K562 (cell line): ENCODE data around the gene MEIS2. TPM values are rescaled to one million over a fixed set of nuclear protein-coding genes. Genes with fewer than 3 reads are reported as not detected.

Experiments used
- ATAC-seq: fragments of 200-7000 bp; cut with Tn5 transposase; 3 replicates; pipeline ENCODE4 v1.9.1; 2020; ENCODE audit warnings: moderate library complexity
- BruUV-seq: library from RNA; stranded (reverse); fragments of 400-500 nt; replicated peaks from 2 replicates; lab custom pipeline; 2021; lab: Mats Ljungman, UMichigan
- CTCF ChIA-PET: fragments of 300-600 bp; formaldehyde crosslinking; extraction: SDS; loops from one replicate; lab custom pipeline; 2021; ENCODE audit warnings: low intra/inter-chr PET ratio; lab: Yijun Ruan, JAX
- POLR2A ChIA-PET: fragments of 300-600, 350-650 bp; sonication (Branson Sonifier 250); formaldehyde crosslinking; extraction: SDS; loops from one replicate; lab custom pipeline; 2021; ENCODE audit warnings: antibody characterized with exemption, inconsistent platforms; lab: Yijun Ruan, JAX
- DNase-seq, 4 experiments: peaks; one replicate each; pipeline versions ENCODE4 v3.0.0 to v3.0.0-alpha.2; 2011 to 2018; ENCODE audit warnings: low spot score in 3 of 4, mixed read lengths in 3 of 4; ENCODE audit errors: extremely low read depth in 1 of 4
- FAIRE-seq: peaks from 2 replicates; lab custom pipeline; 2011; peaks lifted over from hg19 to GRCh38; lab: Jason Lieb, UNC
- H2AFZ ChIP-seq: 2 replicates; pipeline ENCODE4 v1.6.0; 2011; ENCODE audit warnings: low read depth, low read length, control low read depth, inconsistent platforms
- H3K27ac ChIP-seq: fragments of 200-600 bp; 3 replicates; pipeline ENCODE4 v1.8.0; 2011; ENCODE audit warnings: low read depth, mild to moderate bottlenecking, control low read depth, inconsistent platforms, low read length, moderate library complexity, mixed read lengths; ENCODE audit errors: extremely low read depth
- H3K27me3 ChIP-seq, 2 experiments: fragments of 300-600 bp in 1 of 2; 2 replicates in 1 of 2; 3 replicates in 1 of 2; pipeline versions ENCODE4 v1.6.0 to v1.8.0; 2011; ENCODE audit warnings: inconsistent platforms in 2 of 2, low read length in 2 of 2, mild to moderate bottlenecking in 1 of 2, mixed read lengths in 1 of 2, moderate library complexity in 1 of 2; ENCODE audit not compliant: control insufficient read depth in 2 of 2, insufficient read depth in 2 of 2
- H3K36me3 ChIP-seq: fragments of 300-600 bp; 3 replicates; pipeline ENCODE4 v1.8.0; 2011; ENCODE audit warnings: mild to moderate bottlenecking, low read length, inconsistent platforms; ENCODE audit not compliant: control insufficient read depth, insufficient read depth
- H3K4me1 ChIP-seq, 2 experiments: fragments of 200-600 bp in 1 of 2; replicated peaks in 1 of 2; 2 replicates in 1 of 2; 3 replicates in 1 of 2; pipeline versions ENCODE4 v1.5.1 to v1.8.0; 2011; ENCODE audit warnings: inconsistent platforms in 2 of 2, low read length in 2 of 2, mild to moderate bottlenecking in 1 of 2, mixed read lengths in 1 of 2, moderate library complexity in 1 of 2; ENCODE audit not compliant: control insufficient read depth in 2 of 2, insufficient read depth in 2 of 2
- H3K4me2 ChIP-seq: 2 replicates; pipeline ENCODE4 v1.6.1; 2011; ENCODE audit warnings: low read length, control low read depth, inconsistent platforms, mixed read lengths; ENCODE audit not compliant: insufficient read depth
- H3K4me3 ChIP-seq: fragments of 200-600 bp; sonication (generic), shearing (Covaris generic); 2 replicates; pipeline ENCODE4 v1.5.1; 2016; ENCODE audit warnings: control low read depth, inconsistent platforms
- H3K79me2 ChIP-seq: fragments of 200-600 bp; 3 replicates; pipeline ENCODE4 v1.8.0; 2011; ENCODE audit warnings: low read length, inconsistent platforms; ENCODE audit not compliant: control insufficient read depth, insufficient read depth
- H3K9ac ChIP-seq, 2 experiments: 2 replicates each; pipeline versions ENCODE4 v1.6.0 to v1.6.1; 2011; ENCODE audit warnings: low read depth in 2 of 2, low read length in 2 of 2, control low read depth in 1 of 2, inconsistent platforms in 1 of 2, mild to moderate bottlenecking in 1 of 2, mixed read lengths in 1 of 2; ENCODE audit not compliant: insufficient read depth in 1 of 2
- H3K9me1 ChIP-seq: one replicate; pipeline ENCODE4 v1.6.0; 2011; ENCODE audit warnings: inconsistent platforms, mild to moderate bottlenecking, low read length, moderate library complexity; ENCODE audit not compliant: control insufficient read depth, insufficient read depth
- H3K9me3 ChIP-seq: replicated peaks from 2 replicates; pipeline ENCODE4 v1.5.1; 2011; ENCODE audit warnings: low read depth, low read length, inconsistent platforms; ENCODE audit not compliant: control insufficient read depth, insufficient read depth
- H4K20me1 ChIP-seq: replicated peaks from 2 replicates; pipeline ENCODE4 v1.6.1; 2011; ENCODE audit warnings: low read length, inconsistent platforms, mixed read lengths; ENCODE audit not compliant: control insufficient read depth, insufficient read depth
- BDP1 ChIP-seq: IDR thresholded peaks from 3 replicates; pipeline ENCODE4 v1.6.1; 2011; ENCODE audit not compliant: insufficient read length, insufficient read depth
- BMI1 ChIP-seq: fragments of 150-350 bp; IDR thresholded peaks from 2 replicates; pipeline ENCODE4 v1.6.1; 2014; ENCODE audit warnings: low read length
- CC2D1A ChIP-seq: fragments of 450-650 bp; IDR thresholded peaks from 2 replicates; pipeline ENCODE4 v1.6.1; 2017; ENCODE audit warnings: mild to moderate bottlenecking
- FOXJ2 ChIP-seq: fragments of 200-800 bp; sonication (Bioruptor generic); IDR thresholded peaks from 2 replicates; pipeline ENCODE4 v1.6.1; 2016; ENCODE audit warnings: missing genetic modification characterization, missing compliant biosample characterization
- KDM4B ChIP-seq, 2 experiments: fragments of 450-650 bp in 1 of 2; sonication (generic) in 1 of 2; IDR thresholded peaks; 2 replicates each; pipeline ENCODE4 v1.6.1; 2016 to 2017; ENCODE audit warnings: borderline replicate concordance in 2 of 2, antibody characterized with exemption in 1 of 2, low read depth in 1 of 2, mild to moderate bottlenecking in 1 of 2
- L3MBTL2 ChIP-seq: fragments of 450-650 bp; IDR thresholded peaks from 2 replicates; pipeline ENCODE4 v1.6.1; 2016; ENCODE audit warnings: mild to moderate bottlenecking, moderate library complexity
- MEF2D ChIP-seq: conservative IDR thresholded peaks from 2 replicates; pipeline ENCODE4 v1.6.1; 2016; ENCODE audit warnings: low read depth, missing genetic modification characterization, missing compliant biosample characterization
- MYNN ChIP-seq, 2 experiments: sonication (generic); formaldehyde crosslinking in 1 of 2; IDR thresholded peaks; 2 replicates each; pipeline versions ENCODE4 v1.5.0 to v1.6.1; 2016 to 2020; ENCODE audit warnings: antibody characterized with exemption in 1 of 2, missing genetic modification reagents in 1 of 2
- RAD21 ChIP-seq, 2 experiments: fragments of 250-450 bp in 1 of 2; fragments of 450-650 bp in 1 of 2; sonication (Bioruptor Pico) in 1 of 2; formaldehyde crosslinking in 1 of 2; IDR thresholded peaks in 1 of 2; conservative IDR thresholded peaks in 1 of 2; 2 replicates each; pipeline versions ENCODE4 v1.4.0 to v1.8.0; 2020 to 2022; ENCODE audit warnings: mild to moderate bottlenecking in 2 of 2, moderate library complexity in 1 of 2
- SMARCA4 ChIP-seq: fragments of 450-650 bp; IDR thresholded peaks from 2 replicates; pipeline ENCODE4 v1.6.1; 2016
- ZBTB1 ChIP-seq: sonication (generic); formaldehyde crosslinking; IDR thresholded peaks from 2 replicates; pipeline ENCODE4 v1.8.1; 2023; ENCODE audit warnings: missing genetic modification reagents, low read depth, mild to moderate bottlenecking, borderline replicate concordance
- ZNF146 ChIP-seq: IDR thresholded peaks from one replicate; pipeline ENCODE4 v1.6.1; 2018; ENCODE audit warnings: missing compliant biosample characterization; ENCODE audit not compliant: unreplicated experiment
- ZNF75A ChIP-seq: fragments of 450-650 bp; formaldehyde crosslinking; IDR thresholded peaks from 2 replicates; pipeline ENCODE4 v1.4.0; 2020; ENCODE audit warnings: mild to moderate bottlenecking
- WGBS: fragments of 100-300 bp; shearing (Covaris generic); methylation state at CpG from one replicate; pipeline ENCODE4 v1.1.6; 2016; ENCODE audit warnings: low coverage, mixed read lengths; ENCODE audit not compliant: insufficient coverage; ENCODE audit errors: missing lambda C conversion rate; 5-methylcytosine and 5-hydroxymethylcytosine counted together
- in situ Hi-C: fragments of 300-500 bp; cut with MboI; formaldehyde crosslinking; loops from 4 replicates; pipeline ENCODE4 v1.15.0; 2018; ENCODE audit warnings: inconsistent platforms, mixed read lengths
- intact Hi-C: fragments of 100-400 bp; cut with micrococcal nuclease; formaldehyde crosslinking; loops from 2 replicates; pipeline ENCODE4 v1.14.2; 2022
- polyA plus RNA-seq, 8 experiments: library from polyadenylated mRNA; depleted of rRNA in 4 of 8; stranded (reverse) in 5 of 8; unstranded in 3 of 8; fragments of >200 nt; fragmentation: Nextera tagmentation in 2 of 8; fragmentation: Illumina TruSeq in 1 of 8; extraction: Ambion mirVana in 2 of 8; extraction: Trizol in 1 of 8; gene quantifications; 2 replicates each; pipeline versions ENCODE4 v1.2.1 to v1.2.3, GENCODE V29; 2011 to 2014; ENCODE audit warnings: inconsistent platforms in 1 of 8, missing spikeins in 1 of 8
- total RNA-seq, 7 experiments: library from RNA; depleted of rRNA in 6 of 7; stranded (reverse); fragments of >200 nt in 6 of 7; fragmentation: Illumina TruSeq in 2 of 7; extraction: Trizol in 2 of 7; gene quantifications; 2 replicates each; pipeline versions ENCODE4 v1.2.1 to v1.2.3, GENCODE V29; 2011 to 2021; ENCODE audit warnings: low replicate concordance in 1 of 7
- TF ChIP-seq, protein P1 (sequence below): fragments of 450-650 bp; conservative IDR thresholded peaks from 2 replicates; pipeline ENCODE4 v1.6.1; 2016; ENCODE audit warnings: missing genetic modification characterization, low read depth, mild to moderate bottlenecking, control low read depth, missing compliant biosample characterization
- TF ChIP-seq, protein P2 (sequence below): fragments of 150-350 bp; IDR thresholded peaks from 2 replicates; pipeline ENCODE4 v1.6.1; 2014; ENCODE audit warnings: low read depth, mild to moderate bottlenecking, low read length, borderline replicate concordance

MEIS2 gene
- total and polyA plus RNA-seq, 9 of the 15 experiments (the other 6 are each of a cell fraction or from before 2014, with no cell fraction given) = 7.5 to 64.2 (median 22.3) TPM

- TF ChIP-seq BDP1 (no peak), BMI1 (no peak), ZBTB1 (CRISPR knock-in tag) (no peak), CC2D1A (no peak), L3MBTL2 (no peak), ZNF146 (CRISPR knock-in tag) (no peak)
- TF ChIP-seq, protein P1, sequence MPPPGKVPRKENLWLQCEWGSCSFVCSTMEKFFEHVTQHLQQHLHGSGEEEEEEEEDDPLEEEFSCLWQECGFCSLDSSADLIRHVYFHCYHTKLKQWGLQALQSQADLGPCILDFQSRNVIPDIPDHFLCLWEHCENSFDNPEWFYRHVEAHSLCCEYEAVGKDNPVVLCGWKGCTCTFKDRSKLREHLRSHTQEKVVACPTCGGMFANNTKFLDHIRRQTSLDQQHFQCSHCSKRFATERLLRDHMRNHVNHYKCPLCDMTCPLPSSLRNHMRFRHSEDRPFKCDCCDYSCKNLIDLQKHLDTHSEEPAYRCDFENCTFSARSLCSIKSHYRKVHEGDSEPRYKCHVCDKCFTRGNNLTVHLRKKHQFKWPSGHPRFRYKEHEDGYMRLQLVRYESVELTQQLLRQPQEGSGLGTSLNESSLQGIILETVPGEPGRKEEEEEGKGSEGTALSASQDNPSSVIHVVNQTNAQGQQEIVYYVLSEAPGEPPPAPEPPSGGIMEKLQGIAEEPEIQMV = no peak
Measured at GRCh38 chr15:37061996-37062395, 38.4 kb downstream of the MEIS2 start (continued).

DNA sequence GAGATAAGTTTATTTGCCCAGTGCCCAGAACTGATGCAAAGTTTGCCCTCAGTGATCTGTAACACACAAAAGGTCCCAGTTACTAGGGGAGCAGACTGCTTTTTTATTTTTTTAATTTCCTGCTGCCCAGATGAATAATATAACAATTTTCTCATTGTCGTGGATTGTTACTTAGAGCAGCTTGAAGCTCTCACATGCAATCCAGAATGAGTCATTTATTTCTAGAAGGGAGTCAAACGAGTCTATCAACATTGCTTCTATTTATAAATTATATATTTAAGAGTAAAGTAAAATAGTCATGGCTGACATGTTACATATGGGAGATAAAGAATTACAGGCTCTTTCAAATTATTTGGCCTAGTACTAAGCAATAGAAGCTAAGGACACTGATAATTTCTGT, 41.3 kb downstream of the MEIS2 start:
- Histone ChIP-seq H3K9ac (no peak overlapping the region), H3K36me3 (peaks cover 43% of the 10 kb centered on the region), H3K9me1 (no peaks in the 10 kb centered on the region), H3K9me3 (no peaks in the 10 kb centered on the region), H3K27ac (no peak overlapping the region), H3K4me1 (peaks cover 7 to 24% of the 10 kb centered on the region in 2 experiments; a peak in 4 of 5 replicates), H3K4me3 (no peak overlapping the region), H4K20me1 (no peaks in the 10 kb centered on the region), H2AFZ (no peak overlapping the region), H3K27me3 (no peaks in the 10 kb centered on the region), H3K79me2 (peaks cover 12% of the 10 kb centered on the region; the same call in 2 of the 3 replicates), H3K4me2 (no peak overlapping the region)
- in situ Hi-C loops = no loop called here
- 18% methylated on average over 2 of the region's 2 CpGs for WGBS
- ATAC-seq (no peak), DNase-seq (no peak), FAIRE-seq (no peak)
- ChIA-PET POLR2A (interaction anchor here (0.8 to 1.7 kb wide), 2 partner anchors 8 to 12 kb away, joined by 3 to 4 read pairs; no protein-coding TSS in a partner anchor), CTCF (no interaction called here)
- intact Hi-C loops = no loop called here
- BruUV-seq = no TSS peak
- no peak for TF ChIP-seq SMARCA4
- TF ChIP-seq ZNF75A = no peak
- no peak for TF ChIP-seq MEF2D (tag)
- no peak for TF ChIP-seq FOXJ2
- TF ChIP-seq RAD21 (CRISPR knock-in tag; conservative IDR thresholded peaks at IDR 0.05 in 1 of 2, IDR thresholded peaks at IDR 0.05 in 1 of 2) = no peak
- no peak for TF ChIP-seq MYNN (IDR thresholded peaks at IDR 0.05)
- TF ChIP-seq MYNN (CRISPR knock-in tag; IDR thresholded peaks at IDR 0.05) = no peak
- TF ChIP-seq, protein P2, sequence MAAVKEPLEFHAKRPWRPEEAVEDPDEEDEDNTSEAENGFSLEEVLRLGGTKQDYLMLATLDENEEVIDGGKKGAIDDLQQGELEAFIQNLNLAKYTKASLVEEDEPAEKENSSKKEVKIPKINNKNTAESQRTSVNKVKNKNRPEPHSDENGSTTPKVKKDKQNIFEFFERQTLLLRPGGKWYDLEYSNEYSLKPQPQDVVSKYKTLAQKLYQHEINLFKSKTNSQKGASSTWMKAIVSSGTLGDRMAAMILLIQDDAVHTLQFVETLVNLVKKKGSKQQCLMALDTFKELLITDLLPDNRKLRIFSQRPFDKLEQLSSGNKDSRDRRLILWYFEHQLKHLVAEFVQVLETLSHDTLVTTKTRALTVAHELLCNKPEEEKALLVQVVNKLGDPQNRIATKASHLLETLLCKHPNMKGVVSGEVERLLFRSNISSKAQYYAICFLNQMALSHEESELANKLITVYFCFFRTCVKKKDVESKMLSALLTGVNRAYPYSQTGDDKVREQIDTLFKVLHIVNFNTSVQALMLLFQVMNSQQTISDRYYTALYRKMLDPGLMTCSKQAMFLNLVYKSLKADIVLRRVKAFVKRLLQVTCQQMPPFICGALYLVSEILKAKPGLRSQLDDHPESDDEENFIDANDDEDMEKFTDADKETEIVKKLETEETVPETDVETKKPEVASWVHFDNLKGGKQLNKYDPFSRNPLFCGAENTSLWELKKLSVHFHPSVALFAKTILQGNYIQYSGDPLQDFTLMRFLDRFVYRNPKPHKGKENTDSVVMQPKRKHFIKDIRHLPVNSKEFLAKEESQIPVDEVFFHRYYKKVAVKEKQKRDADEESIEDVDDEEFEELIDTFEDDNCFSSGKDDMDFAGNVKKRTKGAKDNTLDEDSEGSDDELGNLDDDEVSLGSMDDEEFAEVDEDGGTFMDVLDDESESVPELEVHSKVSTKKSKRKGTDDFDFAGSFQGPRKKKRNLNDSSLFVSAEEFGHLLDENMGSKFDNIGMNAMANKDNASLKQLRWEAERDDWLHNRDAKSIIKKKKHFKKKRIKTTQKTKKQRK = no peak
- no peak for TF ChIP-seq KDM4B (IDR thresholded peaks at IDR 0.05; ENCODE audit: borderline replicate concordance in 2 of 2, low read depth in 1 of 2)
